Upper lobe of right lung (tissue), 1 donor: ENCODE measurements around the gene TBR1. TPM values are rescaled to one million over a fixed set of nuclear protein-coding genes. Genes with fewer than 3 reads are reported as not detected.

ENCODE experiments used
- ATAC-seq: fragments of 200-7000 bp; cut with Tn5 transposase; one replicate; pipeline ENCODE4 v1.9.1; 2020; ENCODE audit warnings: mild to moderate bottlenecking, moderate library complexity
- DNase-seq: peaks from one replicate; pipeline ENCODE4 v3.0.0-alpha.2; 2020
- H3K27ac ChIP-seq: fragments of 200-600 bp; one replicate; pipeline ENCODE4 v1.8.0; 2022
- H3K27me3 ChIP-seq: fragments of 200-600 bp; one replicate; pipeline ENCODE4 v1.8.0; 2022; ENCODE audit warnings: mild to moderate bottlenecking
- H3K36me3 ChIP-seq: fragments of 200-600 bp; one replicate; pipeline ENCODE4 v1.8.0; 2022
- H3K4me1 ChIP-seq: fragments of 200-600 bp; one replicate; pipeline ENCODE4 v1.8.0; 2022
- H3K4me3 ChIP-seq: fragments of 200-600 bp; one replicate; pipeline ENCODE4 v1.8.0; 2022; ENCODE audit warnings: mild to moderate bottlenecking
- H3K9me3 ChIP-seq: fragments of 200-600 bp; one replicate; pipeline ENCODE4 v1.8.0; 2022
- intact Hi-C: fragments of 100-400 bp; cut with DNase I; formaldehyde crosslinking; loops from one replicate; pipeline ENCODE4 v1.11.0; 2022
- total RNA-seq: library from RNA; stranded (reverse); fragmentation: NEBNext Ultra II Directional; extraction: Animal tissue kit (Norgen Biotek cat#: 25700); gene quantifications from one replicate; pipeline ENCODE4 v1.2.1, GENCODE V29; 2021
- TF ChIP-seq, protein P1 (sequence below): fragments of 200-600 bp; IDR thresholded peaks from one replicate; pipeline ENCODE4 v1.8.0; 2022; ENCODE audit warnings: antibody characterized with exemption
- donor health status: DM: no; HTN: yes; CAD: no; lungs with severe emphysema.

The TBR1 gene
- total RNA-seq, 1 donor from 2014 or later: not detected

- ATAC-seq: no peak
- Histone ChIP-seq H3K9me3 (peaks cover 6% of the 10 kb centered on the region), H3K4me1 (no peaks in the 10 kb centered on the region), H3K27ac (no peak overlapping the region), H3K4me3 (no peak overlapping the region), H3K36me3 (no peaks in the 10 kb centered on the region), H3K27me3 (peaks cover 36% of the 10 kb centered on the region)
- TF ChIP-seq, protein P1, sequence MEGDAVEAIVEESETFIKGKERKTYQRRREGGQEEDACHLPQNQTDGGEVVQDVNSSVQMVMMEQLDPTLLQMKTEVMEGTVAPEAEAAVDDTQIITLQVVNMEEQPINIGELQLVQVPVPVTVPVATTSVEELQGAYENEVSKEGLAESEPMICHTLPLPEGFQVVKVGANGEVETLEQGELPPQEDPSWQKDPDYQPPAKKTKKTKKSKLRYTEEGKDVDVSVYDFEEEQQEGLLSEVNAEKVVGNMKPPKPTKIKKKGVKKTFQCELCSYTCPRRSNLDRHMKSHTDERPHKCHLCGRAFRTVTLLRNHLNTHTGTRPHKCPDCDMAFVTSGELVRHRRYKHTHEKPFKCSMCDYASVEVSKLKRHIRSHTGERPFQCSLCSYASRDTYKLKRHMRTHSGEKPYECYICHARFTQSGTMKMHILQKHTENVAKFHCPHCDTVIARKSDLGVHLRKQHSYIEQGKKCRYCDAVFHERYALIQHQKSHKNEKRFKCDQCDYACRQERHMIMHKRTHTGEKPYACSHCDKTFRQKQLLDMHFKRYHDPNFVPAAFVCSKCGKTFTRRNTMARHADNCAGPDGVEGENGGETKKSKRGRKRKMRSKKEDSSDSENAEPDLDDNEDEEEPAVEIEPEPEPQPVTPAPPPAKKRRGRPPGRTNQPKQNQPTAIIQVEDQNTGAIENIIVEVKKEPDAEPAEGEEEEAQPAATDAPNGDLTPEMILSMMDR: no peak
- intact Hi-C loops: no loop called here
- DNase-seq: no peak
Observed at GRCh38 chr2:161436411-161436810, 20.3 kb downstream of the TBR1 start.

DNA sequence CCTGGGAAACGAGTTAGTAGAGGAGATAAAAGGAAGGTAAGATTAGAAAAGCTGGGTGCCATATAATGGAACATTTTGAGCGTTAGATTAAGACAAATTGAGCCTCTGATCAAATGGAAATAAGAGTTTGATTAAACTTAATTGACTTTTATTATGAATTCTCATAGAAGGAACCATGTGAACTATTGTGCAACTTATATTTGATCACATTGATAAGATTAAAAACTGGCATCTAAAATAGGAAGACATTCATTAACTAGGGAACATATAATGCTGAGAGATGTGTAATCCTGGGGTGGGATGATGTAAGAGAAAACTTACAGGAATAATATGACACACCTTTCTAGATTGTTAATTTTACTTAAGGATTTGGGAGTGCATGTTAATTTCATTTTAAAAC, 22.5 kb downstream of the TBR1 start:
- TF ChIP-seq, protein P1: no peak
- H3K4me3 ChIP-seq: no peak overlapping the region
- intact Hi-C loops: no loop called here
- DNase-seq (no peak), ATAC-seq (no peak)
- H3K4me1 ChIP-seq: no peaks in the 10 kb centered on the region
- peaks cover 32% of the 10 kb centered on the region for H3K27me3 ChIP-seq
- H3K27ac ChIP-seq: no peak overlapping the region
- H3K36me3 ChIP-seq: no peaks in the 10 kb centered on the region
- peaks cover 6% of the 10 kb centered on the region for H3K9me3 ChIP-seq

DNA sequence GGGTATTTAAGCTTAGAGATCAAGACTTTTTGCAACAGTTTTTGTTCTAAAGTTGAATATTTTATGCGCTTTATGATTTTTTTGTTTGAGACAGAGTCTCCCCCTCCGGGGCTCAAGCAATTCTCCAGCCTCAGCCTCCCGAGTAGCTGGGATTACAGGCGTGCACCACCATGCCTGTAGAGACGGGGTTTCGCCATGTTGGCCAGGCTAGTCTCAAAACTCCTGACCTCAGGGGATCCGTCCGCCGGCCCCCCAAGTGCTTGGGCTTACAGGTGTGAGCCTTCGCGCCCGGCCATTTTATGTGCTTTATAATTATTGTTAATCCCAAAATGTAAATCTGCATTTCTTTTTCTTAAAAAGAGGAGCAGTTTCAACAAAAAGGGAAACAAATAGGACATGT, 29.0 kb downstream of the TBR1 start:
- intact Hi-C loops: no loop called here
- TF ChIP-seq, protein P1: no peak

GRCh38 chr2:161448431-161448830, 32.3 kb downstream of the TBR1 start:
- Histone ChIP-seq H3K4me3 (no peak overlapping the region), H3K27me3 (peaks cover 2% of the 10 kb centered on the region), H3K36me3 (no peaks in the 10 kb centered on the region), H3K27ac (no peak overlapping the region), H3K9me3 (no peaks in the 10 kb centered on the region), H3K4me1 (no peaks in the 10 kb centered on the region)
- ATAC-seq: no peak
- TF ChIP-seq, protein P1: no peak
- intact Hi-C loops: no loop called here
- no peak for DNase-seq

More for the DNA sequence above, 29.0 kb downstream of the TBR1 start:
- no peak overlapping the region for H3K27ac ChIP-seq
- H3K36me3 ChIP-seq: no peaks in the 10 kb centered on the region
- DNase-seq (no peak), ATAC-seq (no peak)
- peaks cover 12% of the 10 kb centered on the region for H3K27me3 ChIP-seq
- H3K4me3 ChIP-seq: no peak overlapping the region
- H3K4me1 ChIP-seq: no peaks in the 10 kb centered on the region
- H3K9me3 ChIP-seq: no peaks in the 10 kb centered on the region

- intact Hi-C loops: no loop called here
- DNase-seq (no peak), ATAC-seq (no peak)
- no peaks in the 10 kb centered on the region for H3K9me3 ChIP-seq
- no peaks in the 10 kb centered on the region for H3K4me1 ChIP-seq
- no peaks in the 10 kb centered on the region for H3K36me3 ChIP-seq
- no peak overlapping the region for H3K4me3 ChIP-seq
- H3K27me3 ChIP-seq: no peaks in the 10 kb centered on the region
- H3K27ac ChIP-seq: no peak overlapping the region
- TF ChIP-seq, protein P1: no peak
Observed at GRCh38 chr2:161471631-161472030, 55.5 kb downstream of the TBR1 start.

DNA sequence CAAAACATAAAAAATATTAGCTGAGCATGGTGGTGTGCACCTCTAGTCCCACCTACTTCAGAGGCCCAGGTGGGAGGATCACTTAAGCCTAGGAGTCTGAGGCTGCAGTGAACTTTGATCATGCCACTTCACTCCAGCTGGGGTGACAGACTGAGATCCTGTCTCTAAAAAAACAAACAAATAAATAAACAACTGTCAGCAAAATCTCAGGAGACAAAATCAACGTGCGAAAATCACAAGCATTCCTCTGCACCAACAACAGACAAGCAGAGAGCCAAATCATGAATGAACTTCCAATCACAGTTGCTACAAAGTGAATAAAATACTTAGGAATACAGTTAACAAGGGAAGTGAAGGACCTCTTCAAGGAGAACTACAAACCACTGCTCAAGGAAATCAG, 58.8 kb downstream of the TBR1 start:
- Histone ChIP-seq H3K9me3 (no peaks in the 10 kb centered on the region), H3K4me1 (no peaks in the 10 kb centered on the region), H3K27me3 (no peaks in the 10 kb centered on the region), H3K36me3 (no peaks in the 10 kb centered on the region), H3K27ac (no peak overlapping the region), H3K4me3 (no peak overlapping the region)
- DNase-seq: no peak
- TF ChIP-seq, protein P1: no peak
- ATAC-seq: no peak
- intact Hi-C loops: no loop called here
